ENCODE results near the gene MAPKAP1. TPM values are rescaled to one million over a fixed set of nuclear protein-coding genes. Genes with fewer than 3 reads are reported as not detected.

MAPKAP1 gene
- polyA plus RNA-seq, 1 donor: 46.8 TPM

GRCh38 chr9:125529589-125530515 lies 177.2 kb downstream of the MAPKAP1 start:
- WGBS (ENCODE audit: insufficient coverage, low lambda C conversion rate): 71% methylated on average over 1 of the region's 5 CpGs
- H3K4me3 ChIP-seq (ENCODE audit: low read length): no peak overlapping the region
- H3K9me3 ChIP-seq (ENCODE audit: control insufficient read depth, low read depth, low read length): no peaks in the 10 kb centered on the region
- H3K27me3 ChIP-seq (ENCODE audit: control insufficient read depth, insufficient read depth, low read length): no peaks in the 10 kb centered on the region
- no peak for DNase-seq
- H3K4me1 ChIP-seq (ENCODE audit: control insufficient read depth, insufficient read depth, low read length): no peaks in the 10 kb centered on the region
- H3K36me3 ChIP-seq (ENCODE audit: control insufficient read depth, insufficient read depth, low read length): no peaks in the 10 kb centered on the region
- H3K27ac ChIP-seq (ENCODE audit: low read length): no peak overlapping the region

GRCh38 chr9:125529107-125529506 lies 177.9 kb downstream of the MAPKAP1 start:
- Histone ChIP-seq H3K4me1 (ENCODE audit: control insufficient read depth, insufficient read depth, low read length) (peaks cover 2% of the 10 kb centered on the region), H3K27ac (ENCODE audit: low read length) (no peak overlapping the region)

GRCh38 chr9:125527471-125528002 lies 179.5 kb downstream of the MAPKAP1 start:
- Histone ChIP-seq H3K4me3 (ENCODE audit: low read length) (no peak overlapping the region), H3K9me3 (ENCODE audit: control insufficient read depth, low read depth, low read length) (no peaks in the 10 kb centered on the region), H3K27me3 (ENCODE audit: control insufficient read depth, insufficient read depth, low read length) (no peaks in the 10 kb centered on the region), H3K4me1 (ENCODE audit: control insufficient read depth, insufficient read depth, low read length) (peaks cover 2% of the 10 kb centered on the region), H3K27ac (ENCODE audit: low read length) (no peak overlapping the region), H3K36me3 (ENCODE audit: control insufficient read depth, insufficient read depth, low read length) (no peaks in the 10 kb centered on the region)
- DNase-seq: no peak
- WGBS (ENCODE audit: insufficient coverage, low lambda C conversion rate): no CpG with 5 or more reads among the region's 9 CpGs

More at GRCh38 chr9:125529107-125529506, 177.9 kb downstream of the MAPKAP1 start:
- no peaks in the 10 kb centered on the region for H3K9me3 ChIP-seq (ENCODE audit: control insufficient read depth, low read depth, low read length)
- DNase-seq: no peak
- no peaks in the 10 kb centered on the region for H3K36me3 ChIP-seq (ENCODE audit: control insufficient read depth, insufficient read depth, low read length)
- H3K27me3 ChIP-seq (ENCODE audit: control insufficient read depth, insufficient read depth, low read length): no peaks in the 10 kb centered on the region
- H3K4me3 ChIP-seq (ENCODE audit: low read length): no peak overlapping the region

- Histone ChIP-seq H3K36me3 (ENCODE audit: control insufficient read depth, insufficient read depth, low read length) (no peaks in the 10 kb centered on the region), H3K4me1 (ENCODE audit: control insufficient read depth, insufficient read depth, low read length) (peaks cover 2% of the 10 kb centered on the region), H3K4me3 (ENCODE audit: low read length) (no peak overlapping the region), H3K27ac (ENCODE audit: low read length) (peak overlapping the region; percentile 30), H3K27me3 (ENCODE audit: control insufficient read depth, insufficient read depth, low read length) (no peaks in the 10 kb centered on the region), H3K9me3 (ENCODE audit: control insufficient read depth, low read depth, low read length) (no peaks in the 10 kb centered on the region)
- peak in 1 of 2 donors; percentile 41 for DNase-seq
- 100% methylated on average over 1 of the region's 6 CpGs for WGBS (ENCODE audit: insufficient coverage, low lambda C conversion rate)
Measured at GRCh38 chr9:125525921-125526631, 180.9 kb downstream of the MAPKAP1 start.

GRCh38 chr9:125524583-125525355 lies 182.2 kb downstream of the MAPKAP1 start:
- DNase-seq: no peak
- 86% methylated on average over 1 of the region's 6 CpGs for WGBS (ENCODE audit: insufficient coverage, low lambda C conversion rate)
- H3K36me3 ChIP-seq (ENCODE audit: control insufficient read depth, insufficient read depth, low read length): no peaks in the 10 kb centered on the region
- no peak overlapping the region for H3K27ac ChIP-seq (ENCODE audit: low read length)
- H3K27me3 ChIP-seq (ENCODE audit: control insufficient read depth, insufficient read depth, low read length): no peaks in the 10 kb centered on the region
- H3K4me1 ChIP-seq (ENCODE audit: control insufficient read depth, insufficient read depth, low read length): peaks cover 2% of the 10 kb centered on the region
- H3K9me3 ChIP-seq (ENCODE audit: control insufficient read depth, low read depth, low read length): no peaks in the 10 kb centered on the region
- no peak overlapping the region for H3K4me3 ChIP-seq (ENCODE audit: low read length)

- Histone ChIP-seq H3K4me3 (ENCODE audit: low read length) (no peak overlapping the region), H3K4me1 (ENCODE audit: control insufficient read depth, insufficient read depth, low read length) (peaks cover 2% of the 10 kb centered on the region), H3K27ac (ENCODE audit: low read length) (no peak overlapping the region), H3K9me3 (ENCODE audit: control insufficient read depth, low read depth, low read length) (no peaks in the 10 kb centered on the region), H3K27me3 (ENCODE audit: control insufficient read depth, insufficient read depth, low read length) (no peaks in the 10 kb centered on the region), H3K36me3 (ENCODE audit: control insufficient read depth, insufficient read depth, low read length) (no peaks in the 10 kb centered on the region)
- no peak for DNase-seq
- WGBS (ENCODE audit: insufficient coverage, low lambda C conversion rate): 86% methylated on average over 1 of the region's 3 CpGs
Measured at GRCh38 chr9:125523681-125524080, 183.3 kb downstream of the MAPKAP1 start.

- no peak overlapping the region for H3K4me3 ChIP-seq (ENCODE audit: low read length)
- no peaks in the 10 kb centered on the region for H3K9me3 ChIP-seq (ENCODE audit: control insufficient read depth, low read depth, low read length)
- no peak overlapping the region for H3K27ac ChIP-seq (ENCODE audit: low read length)
- no peak for DNase-seq
- 83% methylated on average over 1 of the region's 5 CpGs for WGBS (ENCODE audit: insufficient coverage, low lambda C conversion rate)
- peaks cover 2% of the 10 kb centered on the region for H3K4me1 ChIP-seq (ENCODE audit: control insufficient read depth, insufficient read depth, low read length)
- no peaks in the 10 kb centered on the region for H3K36me3 ChIP-seq (ENCODE audit: control insufficient read depth, insufficient read depth, low read length)
- no peaks in the 10 kb centered on the region for H3K27me3 ChIP-seq (ENCODE audit: control insufficient read depth, insufficient read depth, low read length)
Measured at GRCh38 chr9:125522328-125522725, 184.7 kb downstream of the MAPKAP1 start.

- no peak overlapping the region for H3K4me3 ChIP-seq (ENCODE audit: low read length)
- H3K36me3 ChIP-seq (ENCODE audit: control insufficient read depth, insufficient read depth, low read length): no peaks in the 10 kb centered on the region
- DNase-seq: no peak
- WGBS (ENCODE audit: insufficient coverage, low lambda C conversion rate): no CpG with 5 or more reads among the region's 3 CpGs
- H3K4me1 ChIP-seq (ENCODE audit: control insufficient read depth, insufficient read depth, low read length): peaks cover 2% of the 10 kb centered on the region
- no peaks in the 10 kb centered on the region for H3K9me3 ChIP-seq (ENCODE audit: control insufficient read depth, low read depth, low read length)
- H3K27ac ChIP-seq (ENCODE audit: low read length): no peak overlapping the region
- H3K27me3 ChIP-seq (ENCODE audit: control insufficient read depth, insufficient read depth, low read length): no peaks in the 10 kb centered on the region
Measured at GRCh38 chr9:125521462-125522327, 185.3 kb downstream of the MAPKAP1 start.

- 86% methylated on average over 1 of the region's 3 CpGs for WGBS (ENCODE audit: insufficient coverage, low lambda C conversion rate)
- Histone ChIP-seq H3K36me3 (ENCODE audit: control insufficient read depth, insufficient read depth, low read length) (no peaks in the 10 kb centered on the region), H3K27ac (ENCODE audit: low read length) (no peak overlapping the region), H3K9me3 (ENCODE audit: control insufficient read depth, low read depth, low read length) (no peaks in the 10 kb centered on the region), H3K4me3 (ENCODE audit: low read length) (no peak overlapping the region), H3K27me3 (ENCODE audit: control insufficient read depth, insufficient read depth, low read length) (no peaks in the 10 kb centered on the region), H3K4me1 (ENCODE audit: control insufficient read depth, insufficient read depth, low read length) (peaks cover 2% of the 10 kb centered on the region)
- DNase-seq: no peak
Measured at GRCh38 chr9:125519734-125520133, 187.3 kb downstream of the MAPKAP1 start.
